Tibial nerve (tissue), 4 donors: ENCODE results near the gene SALL4. TPM values are rescaled to one million over a fixed set of nuclear protein-coding genes. Genes with fewer than 3 reads are reported as not detected.
"Not testable (repeated sequence)": the region's sequence is repeated elsewhere in the genome, so short reads cannot be mapped to it uniquely, and the experiment has no call there.

Source experiments
- DNase-seq, 2 donors: peaks; one replicate each; pipeline ENCODE4 v3.0.0-alpha.2; 2019; ENCODE audit warnings: low spot score in 2 of 2
- H3K27ac ChIP-seq, 4 donors: fragments of 200-600 bp; sonication (generic) in 3 of 4; one replicate each; pipeline ENCODE4 v1.5.1; 2017 to 2019; ENCODE audit warnings: mild to moderate bottlenecking in 1 of 4
- H3K27me3 ChIP-seq, 2 donors: fragments of 200-600 bp; sonication (generic) in 1 of 2; one replicate each; pipeline versions ENCODE4 v1.5.1 to v1.6.0; 2017 to 2019
- H3K36me3 ChIP-seq, 3 donors: fragments of 200-600 bp; sonication (generic); one replicate each; pipeline ENCODE4 v1.5.1; 2018 to 2019
- H3K4me1 ChIP-seq, 4 donors: fragments of 200-600 bp; sonication (generic) in 3 of 4; one replicate each; pipeline ENCODE4 v1.5.1; 2017 to 2019
- H3K4me3 ChIP-seq, 4 donors: fragments of 200-600 bp; sonication (generic) in 3 of 4; one replicate each; pipeline ENCODE4 v1.5.1; 2017 to 2019; ENCODE audit warnings: mild to moderate bottlenecking in 1 of 4, moderate library complexity in 1 of 4
- H3K9me3 ChIP-seq, 4 donors: fragments of 200-600 bp; sonication (generic) in 3 of 4; one replicate each; pipeline ENCODE4 v1.5.1; 2017 to 2019
- CTCF ChIP-seq, 5 experiments: fragments of 200-600 bp in 3 of 5; fragments of 450-650 bp in 2 of 5; sonication (generic) in 3 of 5; IDR thresholded peaks; one replicate each; pipeline ENCODE4 v1.5.1; 2016 to 2019; ENCODE audit warnings: antibody characterized with exemption in 5 of 5, mild to moderate bottlenecking in 3 of 5, moderate library complexity in 2 of 5
- EP300 ChIP-seq, 2 donors: sonication (generic); formaldehyde crosslinking; IDR thresholded peaks; one replicate each; pipeline ENCODE4 v1.6.1; 2017; ENCODE audit warnings: antibody characterized with exemption in 2 of 2, mild to moderate bottlenecking in 1 of 2
- POLR2A ChIP-seq, 2 donors: fragments of 450-650 bp; IDR thresholded peaks; one replicate each; pipeline ENCODE4 v1.6.1; 2017; ENCODE audit warnings: antibody characterized with exemption in 2 of 2, mild to moderate bottlenecking in 2 of 2, moderate library complexity in 2 of 2
- WGBS, 2 donors: methylation state at CpG; one replicate each; pipeline ENCODE4 v1.1.5; 2018; 5-methylcytosine and 5-hydroxymethylcytosine counted together
- total RNA-seq, 4 donors: library from RNA; depleted of rRNA; stranded (reverse); fragments of >200 nt; gene quantifications; one replicate each; pipeline ENCODE4 v1.1.0, GENCODE V29; 2016

SALL4 gene
- total RNA-seq, 4 donors from 2014 or later = 0.39 to 1.2 (median 0.54) TPM

DNA sequence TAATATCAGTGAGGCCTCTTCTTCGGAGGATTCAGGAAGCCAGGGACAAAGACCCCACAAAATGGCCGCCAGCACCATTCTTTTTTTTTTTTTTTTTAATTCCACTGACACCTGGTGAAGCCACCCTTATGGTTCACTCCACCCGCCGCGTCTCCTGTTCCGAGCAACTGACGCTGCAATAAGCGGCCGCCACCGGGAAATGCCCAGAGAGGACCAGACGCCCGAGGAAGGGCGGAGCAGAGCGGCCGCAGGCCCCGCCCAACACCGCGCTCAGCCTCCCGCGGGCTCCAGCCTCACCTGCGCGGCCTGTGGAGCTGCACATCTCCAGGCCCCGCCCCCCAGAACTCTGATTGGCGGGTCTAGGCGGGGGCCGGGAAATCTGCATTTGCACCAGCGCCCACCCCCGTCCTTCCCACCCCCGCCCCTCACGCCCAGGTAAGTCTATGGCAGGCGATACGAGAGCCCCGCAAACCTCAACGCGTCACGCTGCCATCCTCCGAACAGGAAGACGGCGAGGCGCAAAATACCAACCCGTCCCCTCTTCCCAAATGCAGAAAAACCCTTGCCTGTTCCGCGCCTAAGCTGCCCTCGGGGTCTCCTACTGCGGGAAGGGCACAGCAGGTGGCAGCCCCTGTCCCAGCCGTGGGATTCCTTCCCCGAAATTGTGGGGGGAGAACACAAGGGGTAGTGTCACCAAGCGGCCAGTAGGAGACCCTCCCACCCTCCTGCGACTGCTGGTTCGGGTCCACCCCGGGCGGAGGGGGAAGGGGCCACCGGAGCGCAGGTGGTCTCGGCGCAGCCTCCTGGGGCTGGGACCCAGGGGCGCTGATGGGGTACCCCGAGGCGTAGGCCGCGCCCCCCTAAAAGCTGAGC, 35.1 kb downstream of the SALL4 start:
- Histone ChIP-seq H3K9me3 (no peaks in the 10 kb centered on the region), H3K27me3 (peaks cover 0 to 12% of the 10 kb centered on the region in 2 donors), H3K27ac (peak overlapping the region; percentile 43 to 84 (median 60)), H3K4me3 (peak overlapping the region; percentile 55 to 84 (median 64)), H3K4me1 (peaks cover 0 to 19% (median 0%) of the 10 kb centered on the region in 4 donors), H3K36me3 (no peaks in the 10 kb centered on the region)
- TF ChIP-seq POLR2A (IDR thresholded peaks at IDR 0.05) (no peak), CTCF (IDR thresholded peaks at IDR 0.05) (peak in 2 of 5 experiments; percentile 12 to 26), EP300 (IDR thresholded peaks at IDR 0.05) (no peak)
- 3% methylated on average over 34 to 52 of the region's 61 CpGs for WGBS, 2 donors
- peak; percentile 27 to 41 for DNase-seq

- H3K4me3 ChIP-seq, H3K36me3 ChIP-seq, H3K9me3 ChIP-seq, H3K27ac ChIP-seq, DNase-seq: not testable (repeated sequence)
- WGBS, 2 donors = 79 to 83% methylated on average over 10 of the region's 10 CpGs
- Histone ChIP-seq H3K4me1 (peaks cover 0 to 19% (median 0%) of the 10 kb centered on the region in 4 donors), H3K27me3 (peaks cover 0 to 12% of the 10 kb centered on the region in 2 donors)
Observed at GRCh38 chr20:51765381-51765780, 36.9 kb downstream of the SALL4 start.

GRCh38 chr20:51763965-51764602, 38.2 kb downstream of the SALL4 start:
- Histone ChIP-seq H3K36me3 (peaks cover 0 to 4% (median 0%) of the 10 kb centered on the region in 3 donors), H3K27ac (no peak overlapping the region), H3K4me1 (peaks cover 0 to 19% (median 0%) of the 10 kb centered on the region in 4 donors), H3K9me3 (peaks cover 0 to 8% (median 0%) of the 10 kb centered on the region in 4 donors), H3K4me3 (no peak overlapping the region), H3K27me3 (peaks cover 0 to 12% of the 10 kb centered on the region in 2 donors)
- DNase-seq = no peak
- TF ChIP-seq EP300 (IDR thresholded peaks at IDR 0.05) = peak in 1 of 2 donors; percentile 51
- no peak for TF ChIP-seq CTCF (IDR thresholded peaks at IDR 0.05)
- TF ChIP-seq POLR2A (IDR thresholded peaks at IDR 0.05) = no peak
- 81 to 82% methylated on average over 6 of the region's 6 CpGs for WGBS, 2 donors

DNA sequence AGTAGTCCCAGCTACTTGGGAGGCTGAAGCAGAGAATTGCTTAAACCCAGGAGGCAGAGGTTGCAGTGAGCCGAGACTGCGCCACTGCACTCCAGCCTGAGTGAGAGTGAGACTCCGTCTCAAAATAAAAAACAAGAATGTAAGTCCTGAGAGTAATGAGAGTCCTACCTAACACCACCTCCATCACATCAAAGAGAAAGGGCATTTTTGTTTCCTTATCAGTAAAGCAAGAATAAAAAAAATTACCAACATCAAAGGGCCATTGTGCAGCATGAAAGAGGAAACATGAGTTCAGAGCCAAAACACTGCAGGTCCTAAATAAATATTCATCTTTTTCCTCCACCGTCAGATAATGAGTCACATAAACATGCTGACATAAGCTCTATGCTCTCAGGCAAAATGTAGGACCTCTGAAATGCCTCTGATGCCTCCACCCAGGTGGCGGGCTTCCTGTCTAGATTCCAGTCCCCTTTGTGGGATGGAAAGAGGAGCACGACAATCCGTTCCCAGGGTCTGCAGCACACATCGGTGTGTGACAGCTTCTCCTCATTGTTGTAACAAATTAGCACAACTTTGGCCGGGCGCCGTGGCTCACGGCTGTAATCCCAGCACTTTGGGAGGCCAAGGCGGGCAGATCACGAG, 41.3 kb downstream of the SALL4 start:
- peaks cover 0 to 4% (median 0%) of the 10 kb centered on the region in 3 donors for H3K36me3 ChIP-seq
- TF ChIP-seq POLR2A (IDR thresholded peaks at IDR 0.05) (no peak), CTCF (IDR thresholded peaks at IDR 0.05) (no peak), EP300 (IDR thresholded peaks at IDR 0.05) (no peak)
- H3K9me3 ChIP-seq = peaks cover 0 to 8% (median 0%) of the 10 kb centered on the region in 4 donors
- WGBS, 2 donors = 75 to 81% methylated on average over 13 to 14 of the region's 14 CpGs
- no peak overlapping the region for H3K4me3 ChIP-seq
- H3K27me3 ChIP-seq = no peaks in the 10 kb centered on the region
- no peaks in the 10 kb centered on the region for H3K4me1 ChIP-seq
- no peak overlapping the region for H3K27ac ChIP-seq
- DNase-seq = no peak

DNA sequence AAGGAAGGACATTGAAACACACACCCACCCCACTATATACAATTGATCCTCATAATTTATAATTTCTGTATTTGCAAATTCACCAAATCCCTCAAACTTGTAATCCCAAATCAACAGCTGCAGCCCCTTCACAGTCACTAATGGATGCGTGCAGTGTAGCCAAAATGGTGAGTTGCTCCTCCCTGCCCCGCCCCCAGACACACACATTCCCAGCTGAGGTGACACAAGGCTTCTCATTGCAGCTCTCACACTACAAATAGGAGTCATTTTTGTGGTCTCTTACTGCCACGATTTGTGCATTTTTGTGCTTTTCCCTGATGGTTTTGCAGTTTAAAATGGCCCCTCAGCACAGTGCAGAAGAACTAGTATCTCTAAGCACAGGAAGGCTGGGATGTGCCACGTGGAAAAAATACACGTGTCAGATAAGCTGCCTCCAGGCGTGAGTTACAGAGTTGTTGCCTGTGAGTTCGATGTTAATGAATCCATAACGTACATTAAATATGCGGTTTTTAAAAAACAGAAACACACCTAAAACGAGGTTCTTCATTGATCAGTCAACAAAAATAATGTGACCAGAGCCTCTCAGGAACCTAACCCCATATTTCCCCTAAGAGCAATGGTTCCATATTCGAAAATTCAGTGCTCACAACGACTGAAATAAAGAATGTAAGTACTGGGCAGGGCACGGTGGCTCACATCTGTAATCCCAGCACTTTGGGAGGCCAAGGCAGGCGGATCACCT, 42.4 kb downstream of the SALL4 start:
- WGBS, 2 donors = 88 to 93% methylated on average over 14 of the region's 14 CpGs
- H3K9me3 ChIP-seq = peaks cover 0 to 8% (median 0%) of the 10 kb centered on the region in 4 donors

More for the DNA sequence above, 42.4 kb downstream of the SALL4 start:
- TF ChIP-seq POLR2A (IDR thresholded peaks at IDR 0.05) (no peak), EP300 (IDR thresholded peaks at IDR 0.05) (no peak), CTCF (IDR thresholded peaks at IDR 0.05) (no peak)
- H3K4me1 ChIP-seq = no peaks in the 10 kb centered on the region
- no peak overlapping the region for H3K27ac ChIP-seq
- no peak overlapping the region for H3K4me3 ChIP-seq
- no peaks in the 10 kb centered on the region for H3K27me3 ChIP-seq
- H3K36me3 ChIP-seq = peaks cover 0 to 4% (median 0%) of the 10 kb centered on the region in 3 donors
- no peak for DNase-seq
